B cell (primary cell): Measurements from ENCODE around the gene PLA2G2F. TPM values are rescaled to one million over a fixed set of nuclear protein-coding genes. Genes with fewer than 3 reads are reported as not detected.

Experiments used
- ATAC-seq: fragments of 200-7000 bp; cut with Tn5 transposase; one replicate; pipeline ENCODE4 v1.10.0; 2021; ENCODE audit warnings: low read depth, mild to moderate bottlenecking, moderate number of reproducible peaks, moderate library complexity
- CTCF ChIA-PET: fragments of 350-600 bp; sonication (Branson Sonifier 250); formaldehyde crosslinking; loops from one replicate; lab custom pipeline; 2021; ENCODE audit warnings: antibody characterized with exemption, inconsistent platforms; lab: Charles Lee
- POLR2A ChIA-PET: fragments of 350-600 bp; sonication (Branson Sonifier 250); formaldehyde crosslinking; loops from one replicate; lab custom pipeline; 2021; ENCODE audit warnings: antibody characterized with exemption; lab: Charles Lee
- DNase-seq: peaks from one replicate; pipeline ENCODE4 v3.0.0; 2013
- H2AFZ ChIP-seq: 2 replicates; pipeline ENCODE4 v1.6.1; 2012; ENCODE audit warnings: mild to moderate bottlenecking, low read depth, low read length; ENCODE audit not compliant: insufficient read depth, poor library complexity, severe bottlenecking
- H3K27ac ChIP-seq, 2 donors: 1 replicate in 1 of 2; 2 replicates in 1 of 2; pipeline ENCODE4 v1.5.1; 2012 to 2013; ENCODE audit warnings: low read length in 2 of 2, mild to moderate bottlenecking in 2 of 2, moderate library complexity in 1 of 2
- H3K27me3 ChIP-seq, 4 experiments: fragments of 200-600 bp in 1 of 4; sonication (generic) in 1 of 4; replicated peaks in 1 of 4; 1 replicate in 2 of 4; 2 replicates in 2 of 4; pipeline versions ENCODE4 v1.6.1 to v1.7.0; 2013 to 2016; ENCODE audit warnings: low read length in 3 of 4, mild to moderate bottlenecking in 2 of 4, mixed read lengths in 1 of 4, moderate library complexity in 1 of 4; ENCODE audit not compliant: insufficient read depth in 4 of 4, control insufficient read depth in 3 of 4; ENCODE audit errors: control extremely low read depth in 1 of 4
- H3K36me3 ChIP-seq, 2 experiments: replicated peaks in 1 of 2; 1 replicate in 1 of 2; 2 replicates in 1 of 2; pipeline versions ENCODE4 v1.6.1 to v1.7.1; 2013; ENCODE audit warnings: low read length in 1 of 2; ENCODE audit not compliant: insufficient read depth in 2 of 2, control insufficient read depth in 1 of 2; ENCODE audit errors: control extremely low read depth in 1 of 2, extremely low read depth in 1 of 2
- H3K4me1 ChIP-seq, 2 donors: fragments of 200-600 bp in 1 of 2; sonication (generic) in 1 of 2; 1 replicate in 1 of 2; 2 replicates in 1 of 2; pipeline versions ENCODE4 v1.5.1 to v1.6.1; 2013 to 2017; ENCODE audit warnings: low read length in 2 of 2; ENCODE audit not compliant: control insufficient read depth in 2 of 2, insufficient read depth in 2 of 2
- H3K4me2 ChIP-seq: replicated peaks from 2 replicates; pipeline ENCODE3; 2012; ENCODE audit warnings: mild to moderate bottlenecking, low read depth, low read length; ENCODE audit not compliant: poor library complexity, severe bottlenecking
- H3K4me3 ChIP-seq, 5 experiments: fragments of 200-600 bp in 1 of 5; sonication (generic) in 1 of 5; 1 replicate in 3 of 5; 2 replicates in 2 of 5; pipeline versions ENCODE4 v1.5.1 to v1.7.0; 2011 to 2016; ENCODE audit warnings: low read length in 4 of 5, mild to moderate bottlenecking in 4 of 5, low read depth in 2 of 5, control low read depth in 1 of 5, moderate library complexity in 1 of 5; ENCODE audit not compliant: insufficient read depth in 1 of 5; ENCODE audit errors: control extremely low read depth in 1 of 5, extremely low read depth in 1 of 5
- H3K79me2 ChIP-seq: fragments of 200-600 bp; sonication (generic); one replicate; pipeline ENCODE4 v1.6.0; 2016; ENCODE audit warnings: low read length; ENCODE audit not compliant: control insufficient read depth, insufficient read depth
- H3K9ac ChIP-seq: fragments of 200-600 bp; sonication (generic); 2 replicates; pipeline ENCODE4 v1.6.1; 2017; ENCODE audit warnings: mild to moderate bottlenecking, low read length, moderate library complexity
- H3K9me3 ChIP-seq, 3 donors: one replicate each; pipeline versions ENCODE4 v1.6.1 to v1.7.1; 2013; ENCODE audit warnings: low read length in 2 of 3; ENCODE audit not compliant: control insufficient read depth in 2 of 3, insufficient read depth in 1 of 3; ENCODE audit errors: control extremely low read depth in 1 of 3
- H4K20me1 ChIP-seq: 2 replicates; pipeline ENCODE4 v1.6.0; 2012; ENCODE audit warnings: mild to moderate bottlenecking, low read length; ENCODE audit not compliant: insufficient read depth, control insufficient read depth, poor library complexity, severe bottlenecking
- H3K27ac Mint-ChIP-seq: one replicate; pipeline ENCODE4 v1.8.0; 2021; ENCODE audit warnings: mixed read lengths
- H3K27me3 Mint-ChIP-seq: one replicate; pipeline ENCODE4 v1.8.0; 2021; ENCODE audit warnings: mixed read lengths
- H3K4me1 Mint-ChIP-seq: one replicate; pipeline ENCODE4 v1.8.0; 2021; ENCODE audit warnings: mixed read lengths
- H3K4me3 Mint-ChIP-seq: one replicate; pipeline ENCODE4 v1.8.0; 2021; ENCODE audit warnings: mixed read lengths
- H3K9me3 Mint-ChIP-seq: one replicate; pipeline ENCODE4 v1.8.0; 2022; ENCODE audit warnings: mixed read lengths; ENCODE audit not compliant: insufficient read depth
- EZH2 ChIP-seq: IDR thresholded peaks from 2 replicates; pipeline ENCODE4 v1.6.1; 2012; ENCODE audit warnings: borderline replicate concordance, low read depth, mild to moderate bottlenecking, moderate library complexity, low read length; ENCODE audit not compliant: insufficient read depth, poor library complexity, severe bottlenecking
- WGBS: methylation state at CpG from one replicate; pipeline ENCODE4 v1.1.5; 2013; ENCODE audit warnings: missing lambda C conversion rate; ENCODE audit not compliant: insufficient coverage; 5-methylcytosine and 5-hydroxymethylcytosine counted together
- intact Hi-C: fragments of 100-400 bp; cut with micrococcal nuclease; formaldehyde crosslinking; loops from one replicate; pipeline ENCODE4 v1.10.0; 2022
- polyA plus RNA-seq: library from polyadenylated mRNA; depleted of rRNA; stranded (reverse); fragments of >200 nt; gene quantifications from 2 replicates; pipeline ENCODE4 v1.2.3, GENCODE V29; 2012
- total RNA-seq, 2 donors: library from RNA; stranded (reverse); fragments of 120-200 nt in 1 of 2; gene quantifications; 1 replicate in 1 of 2; 2 replicates in 1 of 2; pipeline versions ENCODE4 v1.2.3 to v1.2.4, GENCODE V29; 2013 to 2022
- TF ChIP-seq, protein P1 (sequence below): fragments of 200-600 bp; IDR thresholded peaks from one replicate; pipeline ENCODE4 v1.8.0; 2022; ENCODE audit warnings: antibody characterized with exemption, mild to moderate bottlenecking

Gene PLA2G2F
- total and polyA plus RNA-seq, 2 donors (not counting 1 experiment from before 2014, with no cell fraction given): not detected

DNA sequence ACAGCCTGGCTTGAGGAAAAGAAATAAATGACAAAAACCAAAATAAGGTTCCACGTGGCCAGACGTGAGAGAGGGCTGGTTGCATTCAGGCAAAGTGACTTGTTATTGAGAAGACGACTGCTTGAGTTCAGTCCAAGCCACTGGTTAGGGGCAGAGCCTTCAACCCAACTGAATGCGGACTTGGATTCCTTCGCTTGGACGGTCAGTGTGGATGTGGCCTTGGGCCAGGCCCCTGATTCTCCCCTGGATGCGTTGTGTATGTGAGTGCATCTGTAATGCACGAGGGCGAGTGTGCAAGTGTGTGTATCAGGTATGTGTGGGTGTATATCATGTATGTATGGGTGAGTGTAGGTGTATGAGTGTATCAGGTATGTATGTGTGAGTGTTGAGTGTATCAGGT is 1.9 kb downstream of the PLA2G2F start:
- 95% methylated on average over 9 of the region's 9 CpGs for WGBS
- Mint-ChIP-seq H3K27ac (no peak overlapping the region), H3K9me3 (no peaks in the 10 kb centered on the region), H3K4me1 (no peaks in the 10 kb centered on the region), H3K27me3 (peaks cover 6% of the 10 kb centered on the region), H3K4me3 (no peak overlapping the region)
- intact Hi-C loops: no loop called here
- ATAC-seq: no peak
- ChIA-PET CTCF (no interaction called here), POLR2A (no interaction called here)
- H3K4me3 ChIP-seq: no peak overlapping the region
- no peak for DNase-seq
- no peaks in the 10 kb centered on the region for H3K36me3 ChIP-seq
- peaks cover 0 to 4% (median 0%) of the 10 kb centered on the region in 3 donors for H3K9me3 ChIP-seq
- no peaks in the 10 kb centered on the region for H3K4me1 ChIP-seq
- H4K20me1 ChIP-seq: no peaks in the 10 kb centered on the region
- no peak overlapping the region for H3K4me2 ChIP-seq
- no peak overlapping the region for H3K27ac ChIP-seq
- TF ChIP-seq, protein P1, sequence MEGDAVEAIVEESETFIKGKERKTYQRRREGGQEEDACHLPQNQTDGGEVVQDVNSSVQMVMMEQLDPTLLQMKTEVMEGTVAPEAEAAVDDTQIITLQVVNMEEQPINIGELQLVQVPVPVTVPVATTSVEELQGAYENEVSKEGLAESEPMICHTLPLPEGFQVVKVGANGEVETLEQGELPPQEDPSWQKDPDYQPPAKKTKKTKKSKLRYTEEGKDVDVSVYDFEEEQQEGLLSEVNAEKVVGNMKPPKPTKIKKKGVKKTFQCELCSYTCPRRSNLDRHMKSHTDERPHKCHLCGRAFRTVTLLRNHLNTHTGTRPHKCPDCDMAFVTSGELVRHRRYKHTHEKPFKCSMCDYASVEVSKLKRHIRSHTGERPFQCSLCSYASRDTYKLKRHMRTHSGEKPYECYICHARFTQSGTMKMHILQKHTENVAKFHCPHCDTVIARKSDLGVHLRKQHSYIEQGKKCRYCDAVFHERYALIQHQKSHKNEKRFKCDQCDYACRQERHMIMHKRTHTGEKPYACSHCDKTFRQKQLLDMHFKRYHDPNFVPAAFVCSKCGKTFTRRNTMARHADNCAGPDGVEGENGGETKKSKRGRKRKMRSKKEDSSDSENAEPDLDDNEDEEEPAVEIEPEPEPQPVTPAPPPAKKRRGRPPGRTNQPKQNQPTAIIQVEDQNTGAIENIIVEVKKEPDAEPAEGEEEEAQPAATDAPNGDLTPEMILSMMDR: no peak
- TF ChIP-seq EZH2: no peak
- H2AFZ ChIP-seq: no peak overlapping the region
- H3K79me2 ChIP-seq: no peaks in the 10 kb centered on the region
- peaks cover 0 to 6% (median 0%) of the 10 kb centered on the region in 4 experiments for H3K27me3 ChIP-seq
- H3K9ac ChIP-seq: no peak overlapping the region

DNA sequence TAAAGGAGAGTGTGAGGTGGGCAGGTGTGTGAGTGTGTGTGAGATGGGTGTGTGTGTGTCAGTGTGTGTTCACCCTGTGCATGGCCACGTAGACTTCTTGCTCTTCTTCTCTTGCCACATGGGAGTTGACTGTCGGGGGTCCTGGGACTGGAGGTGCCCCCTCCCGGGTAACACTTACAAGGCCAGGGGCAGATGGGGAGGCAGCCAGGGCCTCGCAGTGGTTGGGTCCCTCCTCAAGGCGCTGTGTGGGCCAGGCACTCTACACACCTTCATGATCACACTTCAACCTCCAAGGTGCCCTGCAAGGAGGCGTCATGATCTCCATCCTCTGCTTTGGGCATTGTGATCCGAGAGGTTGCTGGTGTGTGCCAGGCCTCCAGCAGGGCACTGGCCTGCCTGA is 2.3 kb downstream of the PLA2G2F start:
- H3K9me3 Mint-ChIP-seq: no peaks in the 10 kb centered on the region
- CTCF ChIA-PET: no interaction called here
- no peak overlapping the region for H2AFZ ChIP-seq
- H3K27ac ChIP-seq: no peak overlapping the region
- DNase-seq (no peak), ATAC-seq (no peak)
- intact Hi-C loops: no loop called here
- H3K27me3 Mint-ChIP-seq: peaks cover 4% of the 10 kb centered on the region
- no peaks in the 10 kb centered on the region for H3K79me2 ChIP-seq
- H3K4me2 ChIP-seq: no peak overlapping the region
- H3K4me1 Mint-ChIP-seq: no peaks in the 10 kb centered on the region
- no peak for TF ChIP-seq EZH2
- TF ChIP-seq, protein P1: no peak
- no peaks in the 10 kb centered on the region for H3K36me3 ChIP-seq
- POLR2A ChIA-PET: no interaction called here
- H3K27ac Mint-ChIP-seq: no peak overlapping the region
- peaks cover 0 to 4% (median 0%) of the 10 kb centered on the region in 3 donors for H3K9me3 ChIP-seq
- H3K4me1 ChIP-seq: no peaks in the 10 kb centered on the region
- H3K27me3 ChIP-seq: peaks cover 0 to 6% (median 0%) of the 10 kb centered on the region in 4 experiments
- H4K20me1 ChIP-seq: no peaks in the 10 kb centered on the region
- H3K9ac ChIP-seq: no peak overlapping the region
- WGBS: 90% methylated on average over 6 of the region's 7 CpGs
- H3K4me3 Mint-ChIP-seq: no peak overlapping the region
- H3K4me3 ChIP-seq: no peak overlapping the region
